ENCODE measurements around the gene CD300E.
"Not testable (repeated sequence)": the region's sequence is repeated elsewhere in the genome, so short reads cannot be mapped to it uniquely, and the experiment has no call there.

The CD300E gene

GRCh38 chr17:74623693-74624093 is at the start of gene CD300E:
TSS of gene CD300E (minus strand) at chr17:74623738. CDS start at chr17:74623621, 117 bp downstream.
- DNase-seq (ENCODE audit: low read depth in 3 of 3), result no peak

- peak; percentile 21 to 50 (median 44) for DNase-seq (ENCODE audit: low read depth in 3 of 3)
Measured at GRCh38 chr17:74671031-74671771, 47.7 kb upstream of the CD300E start.

- no peak for DNase-seq (ENCODE audit: low read depth in 3 of 3)
Measured at GRCh38 chr17:74670329-74670728, 46.8 kb upstream of the CD300E start.

GRCh38 chr17:74663561-74663960 is 40.0 kb upstream of the CD300E start:
- DNase-seq (ENCODE audit: low read depth in 3 of 3), result no peak

- no peak for DNase-seq (ENCODE audit: low read depth in 3 of 3)
Measured at GRCh38 chr17:74659889-74660288, 36.4 kb upstream of the CD300E start.

GRCh38 chr17:74658620-74659019 is 35.1 kb upstream of the CD300E start:
- DNase-seq (ENCODE audit: low read depth in 3 of 3), result no peak

- no peak for DNase-seq (ENCODE audit: low read depth in 3 of 3)
Measured at GRCh38 chr17:74654742-74655141, 31.2 kb upstream of the CD300E start.

GRCh38 chr17:74652020-74652419 is 28.5 kb upstream of the CD300E start:
- no peak for DNase-seq (ENCODE audit: low read depth in 3 of 3)

GRCh38 chr17:74649909-74650308 is 26.4 kb upstream of the CD300E start:
- DNase-seq (ENCODE audit: low read depth in 3 of 3), result no peak

- no peak for DNase-seq (ENCODE audit: low read depth in 3 of 3)
Measured at GRCh38 chr17:74647871-74648672, 24.5 kb upstream of the CD300E start.

- DNase-seq (ENCODE audit: low read depth in 3 of 3), result no peak
Measured at GRCh38 chr17:74646231-74646630, 22.7 kb upstream of the CD300E start.

GRCh38 chr17:74645010-74645409 is 21.5 kb upstream of the CD300E start:
- DNase-seq (ENCODE audit: low read depth in 3 of 3), result no peak

GRCh38 chr17:74644419-74644818 is 20.9 kb upstream of the CD300E start:
- DNase-seq (ENCODE audit: low read depth in 3 of 3), result no peak

GRCh38 chr17:74643826-74644225 is 20.3 kb upstream of the CD300E start:
- DNase-seq (ENCODE audit: low read depth in 3 of 3), result no peak

GRCh38 chr17:74642995-74643394 is 19.5 kb upstream of the CD300E start:
- no peak for DNase-seq (ENCODE audit: low read depth in 3 of 3)

- no peak for DNase-seq (ENCODE audit: low read depth in 3 of 3)
Measured at GRCh38 chr17:74642556-74642955, 19.0 kb upstream of the CD300E start.

GRCh38 chr17:74641958-74642298 is 18.4 kb upstream of the CD300E start:
- DNase-seq (ENCODE audit: low read depth in 3 of 3), result no peak

GRCh38 chr17:74641224-74641957 is 17.9 kb upstream of the CD300E start:
- DNase-seq (ENCODE audit: low read depth in 3 of 3), result no peak

- DNase-seq (ENCODE audit: low read depth in 3 of 3), result no peak
Measured at GRCh38 chr17:74639704-74640151, 16.2 kb upstream of the CD300E start.

- DNase-seq (ENCODE audit: low read depth in 3 of 3), result no peak
Measured at GRCh38 chr17:74637926-74638325, 14.4 kb upstream of the CD300E start.

- no peak for DNase-seq (ENCODE audit: low read depth in 3 of 3)
Measured at GRCh38 chr17:74637265-74637664, 13.7 kb upstream of the CD300E start.

GRCh38 chr17:74636541-74637085 is 13.1 kb upstream of the CD300E start:
- not testable (repeated sequence) for DNase-seq (ENCODE audit: low read depth in 3 of 3)
